Naive thymus-derived CD8-positive, alpha-beta T cell (primary cell): Measurements from ENCODE around the gene PLD1. TPM values are rescaled to one million over a fixed set of nuclear protein-coding genes. Genes with fewer than 3 reads are reported as not detected.

Source experiments
- ATAC-seq, 2 donors: fragments of 150-1000 bp; cut with Tn5 transposase in 1 of 2; sonication (Bioruptor Pico), chemical (Tn5 transposase) in 1 of 2; 1 replicate in 1 of 2; 2 replicates in 1 of 2; pipeline ENCODE4 v1.10.0; 2021; ENCODE audit warnings: mild to moderate bottlenecking in 2 of 2, moderate library complexity in 2 of 2
- POLR2A ChIA-PET: fragments of 350-600 bp; sonication (Branson Sonifier 250); formaldehyde crosslinking; loops from one replicate; lab custom pipeline; 2021; ENCODE audit warnings: antibody characterized with exemption; lab: Charles Lee
- DNase-seq, 10 donors: peaks; one replicate each; pipeline versions ENCODE4 v3.0.0 to v3.0.0-alpha.2; 2020 to 2022
- H3K27ac Mint-ChIP-seq, 10 donors: one replicate each; pipeline ENCODE4 v1.8.0; 2020 to 2022; ENCODE audit warnings: mild to moderate bottlenecking in 10 of 10, mixed read lengths in 10 of 10, moderate library complexity in 4 of 10, inconsistent platforms in 1 of 10
- H3K27me3 Mint-ChIP-seq, 5 donors: one replicate each; pipeline ENCODE4 v1.8.0; 2021 to 2022; ENCODE audit warnings: mixed read lengths in 5 of 5
- H3K36me3 Mint-ChIP-seq, 3 donors: one replicate each; pipeline ENCODE4 v1.8.0; 2020 to 2022; ENCODE audit warnings: mixed read lengths in 3 of 3, mild to moderate bottlenecking in 2 of 3, inconsistent platforms in 1 of 3
- H3K4me1 Mint-ChIP-seq, 4 donors: one replicate each; pipeline ENCODE4 v1.8.0; 2021 to 2022; ENCODE audit warnings: mixed read lengths in 4 of 4
- H3K4me3 Mint-ChIP-seq, 10 donors: one replicate each; pipeline ENCODE4 v1.8.0; 2020 to 2022; ENCODE audit warnings: mild to moderate bottlenecking in 10 of 10, mixed read lengths in 10 of 10, moderate library complexity in 6 of 10, inconsistent platforms in 1 of 10
- H3K9me3 Mint-ChIP-seq, 9 donors: one replicate each; pipeline ENCODE4 v1.8.0; 2020 to 2022; ENCODE audit warnings: mixed read lengths in 9 of 9, mild to moderate bottlenecking in 3 of 9, inconsistent platforms in 1 of 9, moderate library complexity in 1 of 9
- polyA plus RNA-seq, 3 donors: library from polyadenylated mRNA; unstranded; fragments of 300-500 nt; fragmentation: Illumina TruSeq; gene quantifications; one replicate each; pipeline ENCODE4 v1.2.3, GENCODE V29; 2021
- total RNA-seq, 8 experiments: library from RNA in 2 of 8; stranded (reverse) in 2 of 8; gene quantifications; one replicate each; pipeline ENCODE4 v1.2.3 and lab custom pipeline; 2021 to 2026

PLD1 gene
- total and polyA plus RNA-seq, 5 experiments from 2014 or later = 0.38 to 0.44 TPM; not detected in 3

- H3K4me1 Mint-ChIP-seq = peaks cover 0 to 4% (median 2%) of the 10 kb centered on the region in 4 donors
- DNase-seq = no peak
- no peaks in the 10 kb centered on the region for H3K9me3 Mint-ChIP-seq
- POLR2A ChIA-PET = no interaction called here
- H3K36me3 Mint-ChIP-seq = no peaks in the 10 kb centered on the region
- ATAC-seq = peak in 1 of 2 donors; percentile 33
- no peak overlapping the region for H3K27ac Mint-ChIP-seq
- H3K27me3 Mint-ChIP-seq = peaks cover 0 to 18% (median 4%) of the 10 kb centered on the region in 5 donors
- no peak overlapping the region for H3K4me3 Mint-ChIP-seq
These were observed 36.3 kb upstream of the PLD1 start for GRCh38 chr3:171846597-171846996.

GRCh38 chr3:171845481-171846284 is 35.4 kb upstream of the PLD1 start:
- no peak overlapping the region for H3K27ac Mint-ChIP-seq

GRCh38 chr3:171844873-171845272 is 34.6 kb upstream of the PLD1 start:
- ATAC-seq = no peak
- POLR2A ChIA-PET = no interaction called here

More at GRCh38 chr3:171845481-171846284, 35.4 kb upstream of the PLD1 start:
- peaks cover 0 to 9% (median 3%) of the 10 kb centered on the region in 5 donors for H3K27me3 Mint-ChIP-seq
- ATAC-seq = no peak
- DNase-seq = no peak
- no peak overlapping the region for H3K4me3 Mint-ChIP-seq
- H3K4me1 Mint-ChIP-seq = peaks cover 0 to 4% (median 2%) of the 10 kb centered on the region in 4 donors
- no peaks in the 10 kb centered on the region for H3K36me3 Mint-ChIP-seq
- POLR2A ChIA-PET = no interaction called here
- H3K9me3 Mint-ChIP-seq = no peaks in the 10 kb centered on the region

GRCh38 chr3:171842864-171843518 is 32.7 kb upstream of the PLD1 start, which contains the start of gene TMEM212:
TSS of gene TMEM212 (plus strand) at chr3:171843349. CDS start at chr3:171843384, 35 bp downstream.
- Mint-ChIP-seq H3K27me3 (peaks cover 0 to 5% (median 3%) of the 10 kb centered on the region in 5 donors), H3K27ac (no peak within 1 kb of the TSS), H3K4me3 (no peak within 1 kb of the TSS), H3K36me3 (no peaks in the 10 kb centered on the region), H3K4me1 (peaks cover 0 to 4% (median 3%) of the 10 kb centered on the region in 4 donors), H3K9me3 (no peaks in the 10 kb centered on the region)
- POLR2A ChIA-PET = no interaction called here
- ATAC-seq (no peak), DNase-seq (no peak)

More at GRCh38 chr3:171844873-171845272, 34.6 kb upstream of the PLD1 start:
- peaks cover 0 to 4% (median 1%) of the 10 kb centered on the region in 5 donors for H3K27me3 Mint-ChIP-seq
- H3K9me3 Mint-ChIP-seq = no peaks in the 10 kb centered on the region
- no peak overlapping the region for H3K27ac Mint-ChIP-seq
- DNase-seq = no peak
- H3K4me3 Mint-ChIP-seq = no peak overlapping the region
- peaks cover 0 to 4% (median 2%) of the 10 kb centered on the region in 4 donors for H3K4me1 Mint-ChIP-seq
- H3K36me3 Mint-ChIP-seq = no peaks in the 10 kb centered on the region

GRCh38 chr3:171841620-171842000 is 31.3 kb upstream of the PLD1 start:
- no peak for ATAC-seq
- no peak overlapping the region for H3K4me3 Mint-ChIP-seq
- DNase-seq = no peak
- peaks cover 0 to 5% (median 4%) of the 10 kb centered on the region in 5 donors for H3K27me3 Mint-ChIP-seq
- POLR2A ChIA-PET = no interaction called here
- H3K9me3 Mint-ChIP-seq = no peaks in the 10 kb centered on the region
- H3K4me1 Mint-ChIP-seq = peaks cover 0 to 2% (median under 1%) of the 10 kb centered on the region in 4 donors
- no peak overlapping the region for H3K27ac Mint-ChIP-seq
- H3K36me3 Mint-ChIP-seq = no peaks in the 10 kb centered on the region

- Mint-ChIP-seq H3K4me1 (peaks cover 0 to 2% (median 0%) of the 10 kb centered on the region in 4 donors), H3K4me3 (no peak overlapping the region), H3K27me3 (peaks cover 0 to 5% (median 4%) of the 10 kb centered on the region in 5 donors), H3K27ac (no peak overlapping the region), H3K9me3 (no peaks in the 10 kb centered on the region), H3K36me3 (no peaks in the 10 kb centered on the region)
- DNase-seq (no peak), ATAC-seq (no peak)
- POLR2A ChIA-PET = interaction anchor here (0.5 kb wide), 1 partner anchor 50 kb away, joined by 3 read pairs; no protein-coding TSS in a partner anchor
These were observed 30.7 kb upstream of the PLD1 start for GRCh38 chr3:171840811-171841619.

- no peak for ATAC-seq
- no peaks in the 10 kb centered on the region for H3K9me3 Mint-ChIP-seq
- H3K36me3 Mint-ChIP-seq = no peaks in the 10 kb centered on the region
- no peak overlapping the region for H3K27ac Mint-ChIP-seq
- H3K27me3 Mint-ChIP-seq = peaks cover 0 to 9% (median 4%) of the 10 kb centered on the region in 5 donors
- POLR2A ChIA-PET = interaction anchor here (0.5 kb wide), 1 partner anchor 51 kb away, joined by 3 read pairs; no protein-coding TSS in a partner anchor
- H3K4me3 Mint-ChIP-seq = no peak overlapping the region
- DNase-seq = no peak
- H3K4me1 Mint-ChIP-seq = peaks cover 0 to 2% (median 0%) of the 10 kb centered on the region in 4 donors
These were observed 30.1 kb upstream of the PLD1 start for GRCh38 chr3:171840445-171840810.

GRCh38 chr3:171839270-171839669 is 29.0 kb upstream of the PLD1 start:
- H3K9me3 Mint-ChIP-seq = no peaks in the 10 kb centered on the region
- peaks cover 0 to 2% (median 0%) of the 10 kb centered on the region in 4 donors for H3K4me1 Mint-ChIP-seq
- no peak overlapping the region for H3K4me3 Mint-ChIP-seq
- ATAC-seq = no peak
- H3K27ac Mint-ChIP-seq = no peak overlapping the region
- H3K27me3 Mint-ChIP-seq = peaks cover 0 to 9% (median 4%) of the 10 kb centered on the region in 5 donors
- no peaks in the 10 kb centered on the region for H3K36me3 Mint-ChIP-seq
- DNase-seq = no peak
- POLR2A ChIA-PET = no interaction called here

- DNase-seq (no peak), ATAC-seq (no peak)
- H3K9me3 Mint-ChIP-seq = no peaks in the 10 kb centered on the region
- no peak overlapping the region for H3K4me3 Mint-ChIP-seq
- peaks cover 0 to 2% (median 0%) of the 10 kb centered on the region in 4 donors for H3K4me1 Mint-ChIP-seq
- peak overlapping the region in 1 of 10 donors; percentile 1 for H3K27ac Mint-ChIP-seq
- no peaks in the 10 kb centered on the region for H3K36me3 Mint-ChIP-seq
- H3K27me3 Mint-ChIP-seq = peaks cover 0 to 9% (median 4%) of the 10 kb centered on the region in 5 donors
- POLR2A ChIA-PET = no interaction called here
These were observed 28.0 kb upstream of the PLD1 start for GRCh38 chr3:171838218-171838720.

- H3K4me3 Mint-ChIP-seq = no peak overlapping the region
- ATAC-seq = no peak
- POLR2A ChIA-PET = no interaction called here
- no peaks in the 10 kb centered on the region for H3K9me3 Mint-ChIP-seq
- DNase-seq = no peak
- H3K4me1 Mint-ChIP-seq = peaks cover 0 to 2% (median 0%) of the 10 kb centered on the region in 4 donors
- H3K36me3 Mint-ChIP-seq = no peaks in the 10 kb centered on the region
- peaks cover 0 to 9% (median 4%) of the 10 kb centered on the region in 5 donors for H3K27me3 Mint-ChIP-seq
- H3K27ac Mint-ChIP-seq = no peak overlapping the region
These were observed 27.4 kb upstream of the PLD1 start for GRCh38 chr3:171837698-171838097.

GRCh38 chr3:171836855-171837254 is 26.6 kb upstream of the PLD1 start:
- peaks cover 0 to 9% (median 6%) of the 10 kb centered on the region in 5 donors for H3K27me3 Mint-ChIP-seq
- no peak overlapping the region for H3K27ac Mint-ChIP-seq
- POLR2A ChIA-PET = no interaction called here
- ATAC-seq (no peak), DNase-seq (no peak)
- H3K4me1 Mint-ChIP-seq = peaks cover 0 to 2% (median 0%) of the 10 kb centered on the region in 4 donors
- H3K9me3 Mint-ChIP-seq = no peaks in the 10 kb centered on the region
- H3K4me3 Mint-ChIP-seq = no peak overlapping the region
- H3K36me3 Mint-ChIP-seq = no peaks in the 10 kb centered on the region

GRCh38 chr3:171835613-171836012 is 25.3 kb upstream of the PLD1 start:
- POLR2A ChIA-PET = no interaction called here
- no peak for ATAC-seq
- no peaks in the 10 kb centered on the region for H3K36me3 Mint-ChIP-seq
- no peak overlapping the region for H3K27ac Mint-ChIP-seq
- no peaks in the 10 kb centered on the region for H3K9me3 Mint-ChIP-seq
- peaks cover 0 to 2% (median 0%) of the 10 kb centered on the region in 4 donors for H3K4me1 Mint-ChIP-seq
- H3K4me3 Mint-ChIP-seq = no peak overlapping the region
- DNase-seq = no peak
- peaks cover 0 to 9% (median 6%) of the 10 kb centered on the region in 5 donors for H3K27me3 Mint-ChIP-seq
